ENCODE results near the gene ANKRD30B.
"Not testable (repeated sequence)": the region's sequence is repeated elsewhere in the genome, so short reads cannot be mapped to it uniquely, and the experiment has no call there.

The ANKRD30B gene

GRCh38 chr18:14858514-14858913 is 110.5 kb downstream of the ANKRD30B start:
- not testable (repeated sequence) for DNase-seq

GRCh38 chr18:14859995-14860394 is 112.0 kb downstream of the ANKRD30B start:
- DNase-seq: not testable (repeated sequence)

DNA sequence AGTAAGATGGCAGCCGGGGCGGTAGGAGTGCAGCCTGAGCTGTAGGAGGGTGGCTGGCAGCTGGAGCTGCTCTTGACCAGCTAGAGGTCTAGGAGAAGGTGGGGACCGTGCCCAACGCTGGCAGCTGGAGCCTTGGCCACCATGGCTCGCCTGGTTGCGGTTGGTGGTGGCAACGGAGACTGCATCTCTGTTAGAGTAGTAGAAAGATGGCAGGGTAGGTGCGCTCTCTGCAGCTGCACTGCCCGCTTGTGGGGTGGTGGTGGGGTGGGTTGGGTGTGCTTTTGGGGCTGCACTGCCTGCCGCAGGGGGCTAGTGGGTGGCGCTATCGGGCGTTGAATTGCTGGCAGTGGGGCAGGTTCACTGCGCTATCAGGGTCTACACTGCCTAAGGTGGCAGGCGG is 118.5 kb downstream of the ANKRD30B start:
- DNase-seq: not testable (repeated sequence)

DNA sequence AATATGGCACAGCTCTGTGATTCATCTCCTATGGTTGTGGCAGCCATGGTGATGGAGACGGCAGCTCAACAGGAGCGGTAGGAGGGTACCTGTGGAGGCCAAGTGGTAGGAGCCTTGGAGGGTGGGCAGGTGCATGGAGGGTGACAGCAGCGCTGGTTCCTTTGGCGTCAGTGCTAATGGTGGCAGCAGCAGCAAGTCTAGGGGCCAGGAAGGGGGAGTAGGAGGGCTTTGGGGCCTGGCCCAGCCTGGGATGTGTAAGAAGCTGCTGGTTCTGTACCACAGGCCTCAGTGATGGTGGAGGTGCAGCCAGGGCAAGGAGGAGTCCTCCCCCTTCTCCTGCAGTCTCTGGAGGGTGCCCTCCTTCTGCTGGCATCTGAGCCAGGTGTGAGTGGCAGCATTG is 120.0 kb downstream of the ANKRD30B start:
- not testable (repeated sequence) for DNase-seq

DNA sequence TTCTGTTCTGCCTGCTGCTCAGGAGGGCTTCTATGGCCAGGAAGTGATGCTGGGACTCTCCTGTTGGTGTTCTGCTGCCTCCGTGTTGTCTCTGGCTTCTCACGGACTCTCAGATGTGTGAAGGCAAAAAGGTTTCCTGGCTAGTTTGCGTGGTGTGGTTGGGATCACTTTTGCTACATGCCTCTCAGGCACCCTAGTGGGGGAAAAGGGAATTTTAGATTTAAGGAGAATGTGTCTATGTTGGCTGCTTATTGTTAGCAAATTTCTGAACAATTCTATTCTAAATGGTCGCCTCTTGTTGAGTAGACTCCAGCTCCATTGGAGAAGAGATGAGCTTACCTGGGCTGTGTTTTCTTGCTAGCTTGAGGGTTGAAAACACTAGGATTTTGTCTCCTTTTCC is 120.9 kb downstream of the ANKRD30B start:
- not testable (repeated sequence) for DNase-seq

DNA sequence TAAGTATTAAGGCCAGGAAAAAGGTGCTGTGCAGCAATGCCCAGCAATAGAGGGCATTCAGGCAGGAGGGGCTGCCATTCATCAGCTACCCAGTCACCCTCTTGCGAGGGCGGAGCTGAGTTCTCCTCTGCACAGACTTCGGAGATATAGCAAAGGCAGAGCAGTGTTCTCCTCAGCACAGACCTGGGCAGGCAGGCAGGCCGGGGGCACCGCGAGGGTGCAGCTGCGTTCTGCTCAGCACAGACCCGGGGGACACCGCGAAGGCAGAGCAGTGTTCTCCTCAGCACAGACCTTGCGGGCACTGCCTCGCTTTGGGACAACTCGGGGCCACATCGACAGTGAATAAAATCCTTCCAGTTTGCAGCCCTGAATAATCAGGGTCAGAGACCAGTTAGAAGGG is 130.9 kb downstream of the ANKRD30B start:
- not testable (repeated sequence) for DNase-seq

GRCh38 chr18:14900435-14900834 is 152.5 kb downstream of the ANKRD30B start:
- DNase-seq: no peak

Measured in hippocampal formation (tissue), 2 donors.